GM18505 (cell line): ENCODE results near the gene FUCA1.

Source experiments
- ATAC-seq: cut with Tn5 transposase; IDR thresholded peaks from one replicate; pipeline ENCODE4 v1.9.1; 2021; ENCODE audit not compliant: unreplicated experiment
- POLR2A ChIP-seq: IDR thresholded peaks from 4 replicates; pipeline ENCODE4 v1.6.1; 2011; ENCODE audit warnings: borderline replicate concordance; ENCODE audit not compliant: insufficient read depth, insufficient read length; ENCODE audit errors: extremely low read depth

FUCA1 gene

GRCh38 chr1:23867895-23868556 is at the start of gene FUCA1:
FUCA1 (minus strand) TSS chr1:23868290; CDS start chr1:23868286, 4 bp downstream.
- peak; percentile 75 for TF ChIP-seq POLR2A
- peak; percentile 75 for ATAC-seq

- ATAC-seq, result no peak
- TF ChIP-seq POLR2A, result no peak
These were observed 48.4 kb upstream of the FUCA1 start for GRCh38 chr1:23916209-23917131.

GRCh38 chr1:23915466-23915865 is 47.4 kb upstream of the FUCA1 start:
- ATAC-seq, result no peak
- TF ChIP-seq POLR2A, result no peak

- no peak for ATAC-seq
- TF ChIP-seq POLR2A, result no peak
These were observed 46.8 kb upstream of the FUCA1 start for GRCh38 chr1:23914921-23915320.

- peak; percentile 87 for TF ChIP-seq POLR2A
- ATAC-seq, result no peak
These were observed 45.3 kb upstream of the FUCA1 start, which contains the start of gene CNR2 for GRCh38 chr1:23913212-23913880. CNR2 (minus strand) TSS chr1:23913362; CDS start chr1:23875617, 37,745 bp downstream.

GRCh38 chr1:23911921-23912320 is 43.8 kb upstream of the FUCA1 start:
- TF ChIP-seq POLR2A, result peak; percentile 27
- no peak for ATAC-seq

GRCh38 chr1:23910553-23911246 is 42.6 kb upstream of the FUCA1 start:
- peak; percentile 85 for TF ChIP-seq POLR2A
- peak; percentile 26 for ATAC-seq

GRCh38 chr1:23910144-23910543 is 42.1 kb upstream of the FUCA1 start:
- ATAC-seq, result no peak
- TF ChIP-seq POLR2A, result no peak

- no peak for TF ChIP-seq POLR2A
- ATAC-seq, result no peak
These were observed 41.3 kb upstream of the FUCA1 start for GRCh38 chr1:23909412-23909811.

GRCh38 chr1:23908453-23909341 is 40.6 kb upstream of the FUCA1 start:
- no peak for ATAC-seq

GRCh38 chr1:23906731-23907130 is 38.6 kb upstream of the FUCA1 start:
- TF ChIP-seq POLR2A, result no peak
- no peak for ATAC-seq

More at GRCh38 chr1:23908453-23909341, 40.6 kb upstream of the FUCA1 start:
- TF ChIP-seq POLR2A, result peak; percentile 65
